Gastrocnemius medialis (tissue), 4 donors: ENCODE measurements around the gene RC3H1. TPM values are rescaled to one million over a fixed set of nuclear protein-coding genes. Genes with fewer than 3 reads are reported as not detected.
"Not testable (repeated sequence)": the region's sequence is repeated elsewhere in the genome, so short reads cannot be mapped to it uniquely, and the experiment has no call there.

Source experiments
- ATAC-seq, 2 donors: fragments of 150-250 bp; one replicate each; pipeline ENCODE4 v1.9.1; 2016
- DNase-seq, 2 donors: peaks; one replicate each; pipeline ENCODE4 v3.0.0-alpha.2; 2019
- H3K27ac ChIP-seq, 4 donors: fragments of 200-600 bp; sonication (generic); 1 replicate in 1 of 4; 2 replicates in 3 of 4; pipeline ENCODE4 v1.5.1; 2016 to 2018; ENCODE audit warnings: mild to moderate bottlenecking in 2 of 4, moderate library complexity in 1 of 4
- H3K27me3 ChIP-seq, 3 donors: fragments of 200-600 bp; sonication (generic) in 2 of 3; 1 replicate in 1 of 3; 2 replicates in 2 of 3; pipeline versions ENCODE4 v1.5.1 to v1.6.0; 2016 to 2019; ENCODE audit warnings: mild to moderate bottlenecking in 1 of 3, moderate library complexity in 1 of 3
- H3K36me3 ChIP-seq, 2 donors: fragments of 200-600 bp; sonication (generic) in 1 of 2; one replicate each; pipeline ENCODE4 v1.5.1; 2017 to 2018
- H3K4me1 ChIP-seq, 2 donors: fragments of 200-600 bp; sonication (generic) in 1 of 2; one replicate each; pipeline ENCODE4 v1.5.1; 2016 to 2017; ENCODE audit warnings: mild to moderate bottlenecking in 2 of 2
- H3K4me3 ChIP-seq, 4 donors: fragments of 200-600 bp; sonication (generic) in 3 of 4; 1 replicate in 1 of 4; 2 replicates in 3 of 4; pipeline ENCODE4 v1.5.1; 2016 to 2019; ENCODE audit warnings: mild to moderate bottlenecking in 2 of 4
- H3K9me3 ChIP-seq, 3 donors: fragments of 200-600 bp; sonication (generic) in 2 of 3; 1 replicate in 1 of 3; 2 replicates in 2 of 3; pipeline ENCODE4 v1.5.1; 2016 to 2019
- CTCF ChIP-seq, 5 experiments: fragments of 450-650 bp in 3 of 5; fragments of 200-600 bp in 2 of 5; sonication (generic) in 2 of 5; IDR thresholded peaks in 4 of 5; conservative IDR thresholded peaks in 1 of 5; 1 replicate in 4 of 5; 2 replicates in 1 of 5; pipeline ENCODE4 v1.5.1; 2016 to 2019; ENCODE audit warnings: antibody characterized with exemption in 5 of 5, mild to moderate bottlenecking in 3 of 5, moderate library complexity in 3 of 5
- POLR2A ChIP-seq, 2 donors: fragments of 450-650 bp; IDR thresholded peaks; one replicate each; pipeline ENCODE4 v1.6.1; 2017; ENCODE audit warnings: antibody characterized with exemption in 2 of 2, mild to moderate bottlenecking in 2 of 2, moderate library complexity in 2 of 2
- in situ Hi-C, 4 donors: fragments of 200-750 bp; cut with MboI; loops; one replicate each; pipeline versions ENCODE4 v1.15.0 to v1.8.0; 2017; ENCODE audit warnings: low sequenced_read_pairs in 4 of 4
- intact Hi-C: fragments of 100-400 bp; cut with DNase I; formaldehyde crosslinking; loops from one replicate; pipeline ENCODE4 v1.15.1; 2023; ENCODE audit warnings: low total_unique reads
- total RNA-seq, 4 donors: library from RNA; depleted of rRNA; stranded (reverse); fragments of >200 nt; gene quantifications; one replicate each; pipeline versions ENCODE4 v1.1.0 to v1.2.3, GENCODE V29; 2016

RC3H1 gene
- total RNA-seq, 4 donors from 2014 or later = 17.6 to 88.9 (median 37.8) TPM

GRCh38 chr1:174049514-174049913 lies 27.4 kb upstream of the RC3H1 start:
- H3K36me3 ChIP-seq = no peaks in the 10 kb centered on the region
- H3K9me3 ChIP-seq = no peaks in the 10 kb centered on the region
- no peak overlapping the region for H3K27ac ChIP-seq
- peaks cover 0 to 4% of the 10 kb centered on the region in 2 donors for H3K4me1 ChIP-seq
- DNase-seq (no peak), ATAC-seq (no peak)
- TF ChIP-seq POLR2A (IDR thresholded peaks at IDR 0.05) (no peak), CTCF (IDR thresholded peaks at IDR 0.05 in 4 of 5, conservative IDR thresholded peaks at IDR 0.05 in 1 of 5) (no peak)
- intact Hi-C loops = no loop called here
- H3K4me3 ChIP-seq = no peak overlapping the region
- no peaks in the 10 kb centered on the region for H3K27me3 ChIP-seq
- in situ Hi-C loops = no loop called here

- ATAC-seq = no peak
- no peak for DNase-seq
- H3K4me1 ChIP-seq = no peaks in the 10 kb centered on the region
These were observed 22.5 kb upstream of the RC3H1 start for GRCh38 chr1:174044418-174045222.

GRCh38 chr1:174042509-174042908 lies 20.4 kb upstream of the RC3H1 start:
- in situ Hi-C loops, H3K27me3 ChIP-seq, intact Hi-C loops, H3K4me3 ChIP-seq, H3K4me1 ChIP-seq, H3K36me3 ChIP-seq, DNase-seq, ATAC-seq, H3K9me3 ChIP-seq, H3K27ac ChIP-seq: not testable (repeated sequence)

More at GRCh38 chr1:174044418-174045222, 22.5 kb upstream of the RC3H1 start:
- TF ChIP-seq POLR2A (IDR thresholded peaks at IDR 0.05) (no peak), CTCF (IDR thresholded peaks at IDR 0.05 in 4 of 5, conservative IDR thresholded peaks at IDR 0.05 in 1 of 5) (no peak)
- in situ Hi-C loops = no loop called here
- no peaks in the 10 kb centered on the region for H3K27me3 ChIP-seq
- H3K9me3 ChIP-seq = no peaks in the 10 kb centered on the region
- intact Hi-C loops = no loop called here
- H3K27ac ChIP-seq = no peak overlapping the region
- H3K4me3 ChIP-seq = no peak overlapping the region
- no peaks in the 10 kb centered on the region for H3K36me3 ChIP-seq

- no peaks in the 10 kb centered on the region for H3K27me3 ChIP-seq
- in situ Hi-C loops (no loop called here), intact Hi-C loops (no loop called here)
- no peak overlapping the region for H3K27ac ChIP-seq
- no peaks in the 10 kb centered on the region for H3K36me3 ChIP-seq
- no peaks in the 10 kb centered on the region for H3K9me3 ChIP-seq
- H3K4me1 ChIP-seq = no peaks in the 10 kb centered on the region
- H3K4me3 ChIP-seq = no peak overlapping the region
- ATAC-seq (no peak), DNase-seq (no peak)
- TF ChIP-seq CTCF (IDR thresholded peaks at IDR 0.05 in 4 of 5, conservative IDR thresholded peaks at IDR 0.05 in 1 of 5) = no peak
- TF ChIP-seq POLR2A (IDR thresholded peaks at IDR 0.05) = no peak
These were observed 19.2 kb upstream of the RC3H1 start for GRCh38 chr1:174041369-174041768.

GRCh38 chr1:174040387-174040786 lies 18.2 kb upstream of the RC3H1 start:
- Histone ChIP-seq H3K27ac (no peak overlapping the region), H3K4me3 (no peak overlapping the region), H3K4me1 (no peaks in the 10 kb centered on the region), H3K27me3 (no peaks in the 10 kb centered on the region), H3K36me3 (no peaks in the 10 kb centered on the region), H3K9me3 (no peaks in the 10 kb centered on the region)
- TF ChIP-seq POLR2A (IDR thresholded peaks at IDR 0.05) (no peak), CTCF (IDR thresholded peaks at IDR 0.05 in 4 of 5, conservative IDR thresholded peaks at IDR 0.05 in 1 of 5) (no peak)
- intact Hi-C loops (no loop called here), in situ Hi-C loops (no loop called here)
- DNase-seq (peak; percentile 13 to 16), ATAC-seq (peak; percentile 81 to 88)
